ENCODE measurements around the gene RIPPLY3.

DNA sequence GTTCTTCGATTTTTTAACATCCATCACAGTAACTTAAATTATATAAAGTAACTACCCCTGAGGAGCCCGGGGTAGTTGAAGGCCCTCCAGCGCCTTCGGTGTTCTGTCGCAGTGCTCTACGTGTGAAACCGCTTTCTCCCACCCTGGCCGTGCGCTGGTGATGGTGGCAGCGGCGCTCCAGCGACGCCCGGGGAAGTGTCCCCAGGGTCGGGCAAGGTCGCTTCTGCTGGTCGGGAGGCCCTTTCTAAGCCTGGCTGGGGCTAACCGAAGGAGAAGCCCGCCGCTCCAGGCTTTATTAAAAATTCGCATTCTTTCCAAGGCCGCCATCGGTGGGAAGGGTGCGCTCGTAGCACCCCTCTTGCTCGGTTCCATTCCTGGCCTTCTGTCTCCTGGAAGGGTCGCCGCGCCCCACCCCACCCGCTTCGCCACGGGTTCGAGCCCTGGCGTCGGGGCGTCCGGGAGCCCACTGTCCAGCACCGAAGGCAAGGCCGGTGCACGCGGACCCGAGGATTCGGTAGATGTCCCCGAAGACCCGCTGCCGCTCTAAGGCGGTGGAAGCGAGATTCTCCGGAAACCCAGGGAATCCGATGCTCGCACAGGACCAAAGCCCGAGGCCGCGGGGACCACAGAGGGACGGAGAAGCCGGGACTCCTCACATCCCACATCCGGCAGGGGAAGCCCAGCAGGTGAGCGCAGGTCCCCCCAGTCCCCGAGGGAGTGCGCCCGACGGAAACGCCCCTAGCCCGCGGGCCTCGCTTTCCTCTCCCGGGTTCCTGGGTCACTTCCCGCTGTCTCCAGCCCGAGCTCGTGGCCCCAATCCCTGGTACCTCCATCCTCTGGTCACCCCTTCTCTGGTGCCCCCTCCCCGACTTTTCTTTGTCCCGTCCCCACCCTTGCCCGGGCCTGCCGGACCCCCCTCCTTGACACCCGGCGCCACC is 685 bp upstream of the RIPPLY3 start:
- TF ChIP-seq POLR2A (IDR thresholded peaks at IDR 0.05): no peak
- TF ChIP-seq, protein P1, sequence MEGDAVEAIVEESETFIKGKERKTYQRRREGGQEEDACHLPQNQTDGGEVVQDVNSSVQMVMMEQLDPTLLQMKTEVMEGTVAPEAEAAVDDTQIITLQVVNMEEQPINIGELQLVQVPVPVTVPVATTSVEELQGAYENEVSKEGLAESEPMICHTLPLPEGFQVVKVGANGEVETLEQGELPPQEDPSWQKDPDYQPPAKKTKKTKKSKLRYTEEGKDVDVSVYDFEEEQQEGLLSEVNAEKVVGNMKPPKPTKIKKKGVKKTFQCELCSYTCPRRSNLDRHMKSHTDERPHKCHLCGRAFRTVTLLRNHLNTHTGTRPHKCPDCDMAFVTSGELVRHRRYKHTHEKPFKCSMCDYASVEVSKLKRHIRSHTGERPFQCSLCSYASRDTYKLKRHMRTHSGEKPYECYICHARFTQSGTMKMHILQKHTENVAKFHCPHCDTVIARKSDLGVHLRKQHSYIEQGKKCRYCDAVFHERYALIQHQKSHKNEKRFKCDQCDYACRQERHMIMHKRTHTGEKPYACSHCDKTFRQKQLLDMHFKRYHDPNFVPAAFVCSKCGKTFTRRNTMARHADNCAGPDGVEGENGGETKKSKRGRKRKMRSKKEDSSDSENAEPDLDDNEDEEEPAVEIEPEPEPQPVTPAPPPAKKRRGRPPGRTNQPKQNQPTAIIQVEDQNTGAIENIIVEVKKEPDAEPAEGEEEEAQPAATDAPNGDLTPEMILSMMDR (IDR thresholded peaks at IDR 0.05): no peak
